Measurements from ENCODE around the gene CEP43. TPM values are rescaled to one million over a fixed set of nuclear protein-coding genes. Genes with fewer than 3 reads are reported as not detected.
A peak's percentile ranks its signal among the peaks of the same experiment; 100 is the strongest.
"Not testable (repeated sequence)": the region's sequence is repeated elsewhere in the genome, so short reads cannot be mapped to it uniquely, and the experiment has no call there.

CEP43 gene
- total RNA-seq, 1 donor from 2014 or later: 78.0 TPM

DNA sequence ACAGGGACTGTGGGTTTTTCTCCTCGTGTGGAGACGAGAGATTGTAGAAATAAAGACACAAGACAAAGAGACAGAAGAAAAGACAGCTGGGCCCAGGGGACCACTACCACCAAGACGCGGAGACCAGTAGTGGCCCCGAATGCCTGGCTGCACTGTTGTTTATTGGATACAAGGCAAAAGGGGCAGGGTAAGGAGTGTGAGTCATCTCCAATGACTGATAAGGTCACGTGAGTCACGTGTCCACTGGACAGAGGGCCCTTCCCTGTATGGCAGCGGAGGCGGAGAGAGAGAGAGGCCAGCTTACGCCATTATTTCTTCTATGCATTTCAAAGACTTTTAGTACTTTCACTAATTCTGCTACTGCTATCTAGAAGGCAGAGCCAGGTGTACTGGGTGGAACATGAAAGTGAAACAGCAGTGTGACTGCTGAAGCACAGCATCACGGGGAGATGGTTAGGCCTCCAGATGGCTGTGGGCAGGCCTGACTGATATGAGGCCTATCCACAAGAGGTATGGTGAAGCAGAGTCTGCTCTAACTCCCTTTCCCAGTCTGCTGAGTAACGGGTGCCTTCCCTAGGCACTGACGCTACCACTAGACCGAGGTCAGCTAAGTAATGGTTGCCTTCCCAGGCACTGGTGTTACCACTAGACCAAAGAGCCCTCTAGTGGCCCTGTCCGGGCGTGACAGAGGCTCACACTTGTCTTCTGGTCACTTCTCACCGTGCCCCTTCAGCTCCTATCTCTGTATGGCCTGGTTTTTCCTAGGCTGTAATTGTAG is 48.1 kb upstream of the CEP43 start:
- peak; percentile 86 for DNase-seq (ENCODE audit: low spot score)
- TF ChIP-seq, protein P1, sequence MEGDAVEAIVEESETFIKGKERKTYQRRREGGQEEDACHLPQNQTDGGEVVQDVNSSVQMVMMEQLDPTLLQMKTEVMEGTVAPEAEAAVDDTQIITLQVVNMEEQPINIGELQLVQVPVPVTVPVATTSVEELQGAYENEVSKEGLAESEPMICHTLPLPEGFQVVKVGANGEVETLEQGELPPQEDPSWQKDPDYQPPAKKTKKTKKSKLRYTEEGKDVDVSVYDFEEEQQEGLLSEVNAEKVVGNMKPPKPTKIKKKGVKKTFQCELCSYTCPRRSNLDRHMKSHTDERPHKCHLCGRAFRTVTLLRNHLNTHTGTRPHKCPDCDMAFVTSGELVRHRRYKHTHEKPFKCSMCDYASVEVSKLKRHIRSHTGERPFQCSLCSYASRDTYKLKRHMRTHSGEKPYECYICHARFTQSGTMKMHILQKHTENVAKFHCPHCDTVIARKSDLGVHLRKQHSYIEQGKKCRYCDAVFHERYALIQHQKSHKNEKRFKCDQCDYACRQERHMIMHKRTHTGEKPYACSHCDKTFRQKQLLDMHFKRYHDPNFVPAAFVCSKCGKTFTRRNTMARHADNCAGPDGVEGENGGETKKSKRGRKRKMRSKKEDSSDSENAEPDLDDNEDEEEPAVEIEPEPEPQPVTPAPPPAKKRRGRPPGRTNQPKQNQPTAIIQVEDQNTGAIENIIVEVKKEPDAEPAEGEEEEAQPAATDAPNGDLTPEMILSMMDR (IDR thresholded peaks at IDR 0.05): peak; percentile 79
- not testable (repeated sequence) for H3F3A ChIP-seq (ENCODE audit: low read depth); H3K4me1 ChIP-seq; H3K4me2 ChIP-seq; H3K27me3 ChIP-seq; H3K27ac ChIP-seq; H3K79me2 ChIP-seq (ENCODE audit: low read depth); H3K9me3 ChIP-seq (ENCODE audit: low read depth); H3K36me3 ChIP-seq; H3K4me3 Mint-ChIP-seq; H2AFZ ChIP-seq (replicated peaks); H3K9me3 Mint-ChIP-seq; H3K4me3 ChIP-seq; H3K9ac ChIP-seq
- Mint-ChIP-seq H3K27ac (peak overlapping the region; percentile 53), H3K27me3 (ENCODE audit: insufficient read depth, low read depth) (peaks cover 14% of the 10 kb centered on the region), H3K36me3 (peaks cover 27% of the 10 kb centered on the region), H3K4me1 (peaks cover 38% of the 10 kb centered on the region)
- H4K20me1 ChIP-seq (ENCODE audit: low read depth): peaks cover 11% of the 10 kb centered on the region

DNA sequence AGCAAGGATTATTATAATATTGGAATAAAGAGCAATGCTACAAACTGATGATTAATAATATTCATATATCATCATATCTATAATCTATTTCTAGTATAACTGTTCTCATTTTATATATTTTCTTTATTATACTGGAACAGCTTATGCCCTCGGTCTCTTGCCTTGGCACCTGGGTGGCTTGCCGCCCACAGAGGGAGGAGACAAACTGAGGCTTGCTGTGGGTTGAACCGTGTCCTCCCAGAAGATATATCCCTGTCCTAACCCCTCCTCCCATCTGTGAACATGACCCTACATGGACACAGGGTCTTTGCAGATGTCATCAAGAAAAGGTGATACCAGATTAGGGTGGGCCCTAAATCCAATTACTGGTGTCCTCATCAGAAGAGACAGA is 47.5 kb upstream of the CEP43 start:
- H3K27ac ChIP-seq: no peak overlapping the region
- no peak overlapping the region for H3K27ac Mint-ChIP-seq
- peaks cover 38% of the 10 kb centered on the region for H3K4me1 Mint-ChIP-seq
- H3K4me1 ChIP-seq: no peaks in the 10 kb centered on the region
- no peak overlapping the region for H3K4me3 ChIP-seq
- no peak overlapping the region for H3K4me3 Mint-ChIP-seq
- TF ChIP-seq, protein P1 (IDR thresholded peaks at IDR 0.05): no peak
- no peak for TF ChIP-seq EZH2phosphoT487 (IDR thresholded peaks at IDR 0.05)
- no peak for TF ChIP-seq EZH2 (IDR thresholded peaks at IDR 0.05)
- H3K36me3 Mint-ChIP-seq: peaks cover 21% of the 10 kb centered on the region
- H3K9me3 ChIP-seq (ENCODE audit: low read depth): no peaks in the 10 kb centered on the region
- H3F3A ChIP-seq (ENCODE audit: low read depth): no peaks in the 10 kb centered on the region
- H4K20me1 ChIP-seq (ENCODE audit: low read depth): peaks cover 11% of the 10 kb centered on the region
- no peak overlapping the region for H3K9ac ChIP-seq
- peaks cover 4% of the 10 kb centered on the region for H3K9me3 Mint-ChIP-seq
- H3K27me3 Mint-ChIP-seq (ENCODE audit: insufficient read depth, low read depth): peaks cover 14% of the 10 kb centered on the region
- no peak for DNase-seq (ENCODE audit: low spot score)
- H3K4me2 ChIP-seq: no peak overlapping the region
- no peak overlapping the region for H2AFZ ChIP-seq (replicated peaks)
- H3K27me3 ChIP-seq: peaks cover 9% of the 10 kb centered on the region
- H3K79me2 ChIP-seq (ENCODE audit: low read depth): peaks cover 5% of the 10 kb centered on the region
- H3K36me3 ChIP-seq: no peaks in the 10 kb centered on the region

DNA sequence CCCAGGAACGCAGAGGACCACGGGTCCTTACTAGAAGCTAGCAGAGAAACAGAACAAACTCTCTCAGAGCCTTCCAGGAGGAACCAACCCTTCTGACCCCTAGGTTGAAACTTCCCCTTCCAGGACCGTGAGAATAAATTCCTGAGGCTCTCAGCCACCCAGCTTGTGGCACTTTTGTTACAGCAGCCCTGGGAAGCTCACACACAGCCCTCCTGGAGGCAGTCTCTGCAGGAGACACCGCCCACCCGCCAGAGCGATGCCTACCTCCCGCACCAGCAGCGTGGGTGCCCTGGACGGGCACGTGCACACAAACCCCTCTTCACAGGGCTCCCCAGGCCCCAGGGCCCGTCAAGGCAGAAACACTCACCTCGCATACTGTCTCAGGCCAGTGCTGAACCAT is 47.1 kb upstream of the CEP43 start:
- peaks cover 21% of the 10 kb centered on the region for H3K36me3 Mint-ChIP-seq
- peaks cover 5% of the 10 kb centered on the region for H3K79me2 ChIP-seq (ENCODE audit: low read depth)
- no peak overlapping the region for H3K27ac ChIP-seq
- no peaks in the 10 kb centered on the region for H3K36me3 ChIP-seq
- TF ChIP-seq, protein P1 (IDR thresholded peaks at IDR 0.05): no peak
- TF ChIP-seq EZH2 (IDR thresholded peaks at IDR 0.05): no peak
- no peaks in the 10 kb centered on the region for H3F3A ChIP-seq (ENCODE audit: low read depth)
- H3K27ac Mint-ChIP-seq: no peak overlapping the region
- H2AFZ ChIP-seq (replicated peaks): no peak overlapping the region
- no peak overlapping the region for H3K4me3 Mint-ChIP-seq
- H3K4me1 ChIP-seq: no peaks in the 10 kb centered on the region
- no peak overlapping the region for H3K9ac ChIP-seq
- peaks cover 14% of the 10 kb centered on the region for H3K27me3 Mint-ChIP-seq (ENCODE audit: insufficient read depth, low read depth)
- no peaks in the 10 kb centered on the region for H3K9me3 ChIP-seq (ENCODE audit: low read depth)
- H3K4me3 ChIP-seq: no peak overlapping the region
- no peak overlapping the region for H3K4me2 ChIP-seq
- H3K9me3 Mint-ChIP-seq: peaks cover 4% of the 10 kb centered on the region
- no peak for DNase-seq (ENCODE audit: low spot score)
- H3K4me1 Mint-ChIP-seq: peaks cover 38% of the 10 kb centered on the region
- H3K27me3 ChIP-seq: peaks cover 9% of the 10 kb centered on the region
- peaks cover 11% of the 10 kb centered on the region for H4K20me1 ChIP-seq (ENCODE audit: low read depth)

Data from neural progenitor cell (in vitro differentiated cells).